Medulla oblongata (tissue), 1 donor: ENCODE data around the gene PPIB.
A peak's percentile ranks its signal among the peaks of the same experiment; 100 is the strongest.

Experiments
- DNase-seq: peaks from one replicate; pipeline ENCODE4 v3.0.0-alpha.2; 2015; ENCODE audit errors: extremely low spot score

The PPIB gene

GRCh38 chr15:64162869-64163658 lies at the start of gene PPIB:
TSS of gene PPIB (minus strand) at chr15:64163022. CDS start at chr15:64162986, 36 bp downstream.
- DNase-seq = peak; percentile 99

- DNase-seq = no peak
Measured at GRCh38 chr15:64211696-64212095, 48.9 kb upstream of the PPIB start.

GRCh38 chr15:64210371-64210770 lies 47.5 kb upstream of the PPIB start:
- DNase-seq = no peak

DNA sequence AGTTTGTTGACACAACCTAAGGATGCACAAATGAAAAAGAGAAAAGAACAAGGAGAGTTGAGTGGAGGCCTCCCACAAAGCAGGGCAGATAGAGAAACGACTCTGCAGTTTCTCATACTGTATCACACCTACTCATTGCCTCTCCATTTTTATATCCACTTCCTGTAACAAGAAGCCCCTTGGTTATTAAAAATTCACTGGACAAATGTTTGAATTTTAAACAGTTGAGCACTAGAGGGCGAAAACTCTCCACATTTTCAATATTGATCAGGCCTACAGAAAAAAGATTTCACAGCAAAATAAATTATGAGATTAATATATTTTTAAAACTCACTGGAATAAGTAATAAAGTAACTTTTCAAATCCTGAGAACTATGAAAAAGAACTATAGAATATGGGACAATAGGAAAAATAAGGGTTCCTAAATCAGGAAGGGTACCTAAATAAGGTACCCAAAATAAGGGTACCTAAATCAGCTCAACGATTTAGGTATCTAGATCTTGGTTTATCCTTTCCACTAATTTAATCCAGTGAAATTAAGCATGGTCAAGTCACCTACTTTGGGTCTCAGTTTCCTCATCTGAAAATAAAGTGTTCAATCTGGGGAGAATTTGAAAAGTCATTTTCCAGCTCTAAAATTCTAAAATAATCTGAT lies 47.0 kb upstream of the PPIB start:
- no peak for DNase-seq

DNA sequence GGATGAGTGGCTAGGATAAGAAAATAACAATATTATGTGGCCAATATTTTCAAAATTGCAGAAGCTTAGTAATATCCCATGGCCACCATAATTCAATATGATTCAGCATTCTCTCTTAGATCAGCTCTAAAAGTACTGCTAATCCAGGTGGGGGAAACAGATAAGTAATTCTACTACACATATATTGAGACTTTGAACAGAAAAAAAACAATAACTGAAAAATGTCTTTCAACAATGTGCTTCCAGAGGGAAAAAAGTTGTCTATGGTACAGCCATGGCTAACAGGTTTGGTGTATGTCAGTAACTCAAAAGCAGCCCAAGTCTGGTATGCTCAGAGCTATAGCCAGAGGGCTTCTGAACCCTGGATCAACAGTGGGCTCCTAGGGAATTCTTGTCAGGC lies 42.4 kb upstream of the PPIB start:
- no peak for DNase-seq

GRCh38 chr15:64197425-64197824 lies 34.6 kb upstream of the PPIB start:
- no peak for DNase-seq

- no peak for DNase-seq
Measured at GRCh38 chr15:64193971-64194370, 31.1 kb upstream of the PPIB start.

DNA sequence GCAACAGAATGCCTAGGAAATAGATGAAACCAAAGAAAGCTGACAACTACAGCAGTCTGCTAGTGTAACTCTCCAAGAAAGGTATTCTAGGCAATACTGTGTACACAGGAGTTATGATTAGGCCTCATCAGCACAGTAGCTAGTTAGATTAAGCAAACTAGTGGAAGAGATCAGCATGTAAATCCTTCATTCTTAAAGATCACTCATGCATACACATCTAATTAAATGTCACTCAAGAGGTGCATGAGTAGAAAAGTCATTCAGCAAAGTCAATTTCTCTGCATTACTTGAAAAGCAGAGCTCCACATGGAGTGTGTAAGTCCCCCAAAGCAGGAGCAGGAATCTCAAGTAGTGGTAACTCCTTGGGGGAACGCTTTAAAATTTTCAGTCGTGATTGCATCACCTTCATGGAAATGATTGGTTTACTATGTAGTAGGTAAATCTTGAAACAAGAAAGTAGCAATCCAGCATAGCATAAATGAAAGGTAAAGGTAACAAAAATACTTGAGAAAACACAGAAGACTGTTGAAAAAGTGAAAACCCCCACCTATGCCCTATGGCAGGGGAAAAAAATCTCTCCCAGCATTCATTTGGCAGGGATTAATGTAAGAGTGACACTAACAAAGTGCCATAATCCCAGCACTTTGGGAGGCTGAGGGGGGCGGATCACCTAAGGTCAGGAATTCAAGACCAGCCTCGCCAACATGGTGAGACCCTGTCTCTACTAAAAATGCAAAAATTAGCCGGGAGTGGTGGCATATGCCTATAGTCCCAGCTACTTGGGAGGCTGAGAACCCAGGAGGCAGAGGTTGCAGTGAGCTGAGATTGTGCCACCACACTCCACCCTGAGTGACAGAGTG lies 29.4 kb upstream of the PPIB start:
- no peak for DNase-seq

GRCh38 chr15:64187396-64188191 lies 24.8 kb upstream of the PPIB start:
- DNase-seq = no peak

DNA sequence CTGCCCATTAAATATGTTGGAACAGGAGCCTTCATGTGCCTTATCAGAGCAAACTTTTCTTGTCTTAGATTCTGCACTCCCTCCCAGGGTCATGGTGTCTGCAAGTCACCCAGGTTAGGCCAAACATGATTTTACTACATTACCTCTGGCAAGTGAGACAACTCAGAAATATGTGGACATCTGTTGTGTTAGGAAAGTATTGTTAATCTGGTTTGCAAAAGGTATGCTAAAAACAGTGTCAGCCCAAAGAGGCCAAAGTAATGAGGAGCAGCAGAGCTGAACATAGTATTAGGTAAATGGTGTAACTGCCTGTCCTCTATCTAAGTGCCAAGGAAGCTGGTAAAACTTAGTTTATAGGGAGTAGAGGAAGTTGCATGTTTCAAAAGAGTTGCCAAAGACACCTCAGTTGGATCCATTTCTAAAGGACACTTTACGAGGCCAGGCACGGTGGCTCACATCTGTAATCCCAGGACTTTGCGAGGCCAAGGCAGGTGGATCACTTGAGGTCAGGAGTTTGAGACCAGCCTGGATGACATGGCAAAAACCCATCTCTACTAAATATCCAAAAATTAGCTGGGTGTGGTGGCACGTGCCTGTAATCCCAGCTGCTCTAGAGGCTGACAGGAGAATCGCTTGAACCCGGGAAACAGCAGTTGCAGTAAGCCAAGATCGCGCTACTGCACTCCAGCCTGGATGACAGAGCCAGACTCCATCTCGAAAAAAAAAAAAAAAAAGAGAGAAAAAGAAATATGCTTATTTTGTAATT lies 22.5 kb upstream of the PPIB start:
- no peak for DNase-seq

DNA sequence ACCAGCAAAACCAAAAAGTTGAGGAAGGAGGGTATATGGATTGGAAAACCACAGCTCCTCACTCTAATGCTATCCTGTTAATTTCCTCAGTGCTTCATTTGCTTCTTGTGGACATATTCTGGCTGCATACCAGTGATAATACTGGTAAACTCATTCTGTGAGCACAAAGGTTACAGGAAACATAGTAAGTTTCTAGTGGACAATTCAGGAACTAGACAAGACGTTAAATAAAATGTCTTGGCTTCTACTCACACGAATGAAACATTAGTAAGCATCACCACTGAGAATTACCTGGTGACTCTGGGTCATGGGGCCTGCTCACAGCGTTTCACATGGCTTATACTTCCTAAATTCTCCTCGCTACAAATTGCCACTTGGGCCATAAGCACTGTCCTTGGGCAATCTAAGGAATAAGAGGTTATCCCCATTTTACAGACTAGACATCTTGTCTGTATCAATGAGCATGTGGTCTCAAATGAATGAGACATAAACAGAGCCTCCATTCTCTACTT lies 20.1 kb upstream of the PPIB start:
- no peak for DNase-seq

DNA sequence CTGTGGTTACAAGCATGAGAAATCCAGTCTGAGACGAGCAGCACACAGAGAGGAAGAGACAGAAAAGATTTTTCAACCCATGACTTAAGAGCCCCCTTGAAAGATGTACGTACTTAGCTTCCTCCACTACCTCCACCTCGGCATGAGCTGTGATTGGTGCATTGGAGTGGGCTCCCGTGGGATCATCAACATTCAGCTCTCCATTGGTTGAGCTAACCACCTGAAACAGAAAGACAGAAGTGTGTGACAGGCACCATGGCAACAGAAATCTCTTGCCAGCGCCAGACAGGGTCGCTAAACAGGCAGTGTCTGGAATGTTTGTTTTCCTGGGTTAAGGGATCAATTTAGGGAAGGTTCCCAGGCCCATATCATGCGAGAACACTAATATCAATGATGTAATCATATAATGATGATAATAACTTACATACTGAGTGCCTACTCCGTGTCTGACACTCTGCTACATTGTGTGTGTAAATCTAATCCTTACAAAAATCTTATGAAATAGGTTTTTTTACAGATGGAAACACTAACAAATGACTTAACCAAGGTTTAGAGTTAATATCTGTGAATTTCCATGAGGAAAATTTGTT lies 17.5 kb upstream of the PPIB start:
- DNase-seq = no peak

GRCh38 chr15:64166102-64166890 lies 3.5 kb upstream of the PPIB start:
- no peak for DNase-seq

DNA sequence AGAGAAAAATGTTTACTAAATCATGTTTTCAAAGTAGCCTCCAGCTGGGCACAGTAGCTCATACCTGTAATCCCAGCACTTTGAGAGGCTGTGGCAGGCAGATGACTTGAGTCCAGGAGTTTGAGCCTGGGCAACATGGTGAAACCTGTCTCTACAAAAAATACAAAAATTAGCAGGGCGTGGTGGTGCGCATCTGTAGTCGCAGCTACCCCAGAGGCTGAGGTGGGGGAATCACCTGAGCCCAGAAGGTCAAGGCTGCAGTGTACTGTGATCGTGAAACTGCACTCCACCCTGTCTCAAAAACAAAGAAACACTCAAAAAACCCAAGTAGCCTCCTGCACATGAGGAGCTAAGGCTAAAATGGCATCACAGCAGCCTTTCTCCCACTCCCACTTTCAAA lies 1.6 kb upstream of the PPIB start:
- DNase-seq = no peak

GRCh38 chr15:64163659-64164362 lies 989 bp upstream of the PPIB start:
- DNase-seq = no peak

- DNase-seq = no peak
Measured at GRCh38 chr15:64162478-64162868, 349 bp downstream of the PPIB start.

- no peak for DNase-seq
Measured at GRCh38 chr15:64161688-64162477, 939 bp downstream of the PPIB start.
